Measurements from ENCODE around the gene NR1D1.
A peak's percentile ranks its signal among the peaks of the same experiment; 100 is the strongest.

The NR1D1 gene

DNA sequence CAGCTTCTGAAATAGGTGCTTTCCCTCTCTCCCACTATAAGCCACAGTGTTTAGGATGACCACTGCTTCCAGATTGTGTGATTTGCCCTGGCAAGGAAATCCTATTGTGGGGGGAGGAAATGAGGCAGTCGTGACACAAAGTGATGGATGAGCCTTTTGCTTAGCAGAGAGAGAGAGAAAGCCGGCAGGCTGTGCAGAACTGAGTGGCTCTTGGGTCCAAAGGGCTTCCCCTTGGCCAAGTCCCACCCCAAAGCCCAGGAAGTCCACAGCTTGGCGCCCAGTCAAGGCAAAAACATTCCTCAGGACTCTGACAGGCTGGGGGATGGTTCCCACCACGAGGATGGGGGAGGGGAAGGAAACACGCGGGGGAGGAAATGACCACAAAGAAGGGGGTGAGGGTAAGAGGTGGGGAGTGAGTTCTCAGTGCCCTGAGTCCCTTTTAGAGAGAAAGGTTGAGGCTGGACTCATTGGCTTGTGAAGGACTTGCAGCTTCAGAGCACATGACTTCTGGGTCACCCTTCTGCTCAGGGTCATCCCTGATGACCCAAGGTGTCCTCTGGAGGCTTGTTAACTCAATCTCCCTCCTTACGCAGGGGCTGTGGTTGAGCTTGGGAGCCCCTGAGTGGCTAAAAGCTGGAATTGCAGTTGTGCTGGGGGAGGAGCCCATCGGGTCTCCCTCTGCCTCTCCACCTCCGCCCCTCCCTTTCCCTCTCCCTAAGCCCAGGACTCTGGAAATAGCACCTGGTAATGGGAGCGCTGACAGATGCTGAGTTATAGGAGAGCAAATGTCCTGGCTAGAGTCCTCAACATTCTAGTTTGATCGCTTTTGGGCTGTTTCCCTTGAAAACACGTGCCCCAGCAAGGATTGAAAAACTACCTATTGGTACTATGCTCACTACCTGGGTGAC lies 11.1 kb upstream of the NR1D1 start:
- DNase-seq, result peak; percentile 83

DNA sequence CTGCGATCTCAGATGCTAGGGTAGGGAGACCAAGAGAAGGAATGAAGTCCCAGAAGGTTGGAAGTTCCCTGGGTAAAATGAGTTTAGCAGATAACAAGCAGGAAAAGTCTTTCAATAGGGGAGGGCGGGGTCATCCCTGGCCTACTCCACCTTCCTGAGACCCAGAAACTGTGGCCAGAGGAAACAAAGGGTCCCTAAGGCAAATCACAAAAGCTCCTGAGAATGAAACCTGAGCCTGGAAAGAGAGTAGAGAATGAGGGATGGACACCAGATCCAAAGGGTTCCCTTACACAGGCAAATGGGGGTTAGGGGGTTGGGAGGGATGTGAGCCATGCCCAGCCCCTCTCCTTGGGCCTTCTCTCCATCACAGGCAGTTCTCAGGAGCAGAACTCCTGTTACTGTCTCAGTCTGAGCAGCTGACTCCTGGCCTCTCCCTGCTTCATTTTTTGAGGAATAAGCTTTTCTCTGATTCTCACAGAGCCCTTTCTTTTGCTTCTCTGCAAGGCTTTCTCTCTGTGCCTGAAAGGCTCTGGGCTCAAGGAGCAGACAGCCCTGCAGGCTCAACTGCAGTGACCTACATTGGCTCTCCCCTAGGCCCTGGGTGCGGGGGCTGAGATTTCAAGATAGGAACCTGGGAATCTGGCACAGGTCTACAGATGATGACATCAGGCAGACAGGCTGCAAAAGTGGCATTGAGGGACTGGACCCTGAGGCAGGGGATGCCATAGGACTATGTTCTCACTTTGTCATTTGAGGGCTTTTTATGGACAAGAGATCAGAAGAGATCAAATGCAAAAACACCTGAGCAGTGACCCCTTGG lies 9.8 kb upstream of the NR1D1 start:
- no peak for DNase-seq

DNA sequence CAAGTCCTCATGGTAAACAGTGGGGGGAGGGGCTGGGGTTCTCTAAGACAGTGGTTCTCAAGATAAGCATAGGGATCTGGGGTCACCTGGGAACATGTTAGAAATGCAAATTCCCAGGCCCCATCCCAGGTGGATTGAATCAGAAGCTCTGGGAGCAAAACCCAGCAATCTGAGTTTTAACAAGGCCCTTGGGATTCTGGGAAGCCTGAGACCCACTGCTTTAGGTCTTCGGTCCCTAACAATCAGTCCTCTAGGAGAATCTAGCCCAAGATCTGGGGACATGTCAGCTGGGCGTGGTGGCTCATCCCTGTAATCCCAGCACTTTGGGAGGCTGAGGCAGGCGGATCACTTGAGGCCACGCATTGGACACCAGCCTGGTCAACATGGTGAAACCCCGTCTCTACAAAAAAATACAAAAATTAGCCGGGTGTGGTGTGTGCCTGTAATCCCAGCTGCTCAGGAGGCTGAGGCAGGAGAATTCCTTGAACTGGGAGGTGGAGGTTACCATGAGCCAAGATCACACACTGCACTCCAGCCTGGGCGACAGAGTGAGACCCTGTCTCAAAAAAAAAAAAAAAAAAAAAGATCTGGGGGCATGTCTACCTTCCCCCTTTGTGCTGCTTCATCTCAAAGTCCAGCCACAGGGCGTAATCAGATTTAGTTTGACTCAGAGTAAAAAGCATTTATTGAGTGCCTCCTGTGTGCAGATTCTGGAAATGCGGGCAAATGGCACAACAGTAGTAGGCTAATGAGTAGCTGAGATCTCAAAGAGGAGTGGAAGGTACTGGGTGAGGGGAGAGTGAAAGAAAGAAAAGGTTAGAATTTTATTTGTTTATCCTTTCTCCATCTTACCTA lies 8.8 kb upstream of the NR1D1 start:
- no peak for DNase-seq

DNA sequence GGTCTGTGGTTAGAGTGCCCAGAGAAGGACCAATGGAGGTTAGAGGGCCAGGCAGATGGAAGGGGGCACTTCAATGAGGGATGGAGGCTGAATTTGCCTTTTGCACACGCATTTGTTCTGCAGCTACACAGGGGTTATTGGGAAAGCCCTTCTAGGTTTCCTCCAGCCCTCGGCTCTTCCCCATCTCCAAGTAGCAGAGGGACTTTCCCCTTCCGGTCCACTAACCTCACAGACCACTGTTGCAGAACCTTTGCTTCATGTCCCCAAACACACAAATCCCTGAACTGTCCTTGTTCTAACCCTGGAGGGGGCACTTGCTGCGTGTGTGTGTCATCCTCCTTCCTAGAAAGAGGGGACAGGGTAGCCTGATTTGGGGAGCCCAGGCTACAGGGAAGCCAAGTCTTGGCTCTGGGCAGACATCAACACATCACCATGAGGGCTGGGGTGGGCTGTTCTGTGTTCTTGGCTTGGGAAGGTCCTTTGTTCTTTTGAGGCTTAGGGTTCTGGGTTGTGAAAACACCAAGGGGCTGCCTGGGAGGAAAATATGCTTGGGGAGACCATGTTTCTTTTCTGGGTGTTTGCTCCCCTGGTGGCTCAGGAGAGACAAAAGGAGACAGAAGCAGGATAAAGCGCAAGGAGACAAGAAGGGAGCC lies 7.3 kb upstream of the NR1D1 start:
- DNase-seq, result no peak

DNA sequence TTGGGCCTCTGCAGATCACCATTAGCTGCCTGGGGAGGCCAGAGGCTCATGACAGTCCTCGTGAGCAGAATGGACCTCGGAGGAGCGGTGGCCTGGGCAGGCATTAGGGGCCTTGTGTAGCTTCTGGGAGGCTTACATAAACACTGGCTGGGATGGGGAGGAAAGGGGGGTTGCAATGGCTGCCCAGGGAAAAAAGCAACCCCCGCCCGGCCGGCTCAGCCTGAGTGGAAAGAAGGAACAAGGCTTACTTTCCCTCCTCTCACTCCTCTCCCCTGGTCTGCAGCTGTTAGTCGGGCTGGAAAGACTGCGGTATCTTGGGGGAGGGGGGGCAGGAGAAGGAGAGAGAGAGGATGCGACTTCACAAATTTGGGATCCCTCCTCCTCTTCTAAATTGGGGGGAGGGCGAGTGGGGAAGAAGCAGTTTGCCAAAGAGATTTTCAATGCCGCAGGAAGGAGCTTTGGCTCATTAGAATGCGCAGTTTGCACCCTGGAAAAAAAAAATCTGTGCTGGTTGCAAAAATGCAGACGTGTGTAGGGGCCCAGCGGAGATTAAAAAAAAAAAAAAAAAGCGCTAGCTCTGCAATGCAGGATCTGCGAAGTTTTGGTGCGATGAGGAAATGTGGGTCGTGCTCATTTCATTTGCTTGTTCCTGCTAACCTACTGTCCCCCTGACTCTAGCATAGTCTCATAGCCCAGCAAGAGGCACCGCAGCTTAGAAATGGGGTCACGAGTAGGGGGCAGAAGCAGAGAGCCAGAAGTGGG lies 6.6 kb upstream of the NR1D1 start:
- no peak for DNase-seq

DNA sequence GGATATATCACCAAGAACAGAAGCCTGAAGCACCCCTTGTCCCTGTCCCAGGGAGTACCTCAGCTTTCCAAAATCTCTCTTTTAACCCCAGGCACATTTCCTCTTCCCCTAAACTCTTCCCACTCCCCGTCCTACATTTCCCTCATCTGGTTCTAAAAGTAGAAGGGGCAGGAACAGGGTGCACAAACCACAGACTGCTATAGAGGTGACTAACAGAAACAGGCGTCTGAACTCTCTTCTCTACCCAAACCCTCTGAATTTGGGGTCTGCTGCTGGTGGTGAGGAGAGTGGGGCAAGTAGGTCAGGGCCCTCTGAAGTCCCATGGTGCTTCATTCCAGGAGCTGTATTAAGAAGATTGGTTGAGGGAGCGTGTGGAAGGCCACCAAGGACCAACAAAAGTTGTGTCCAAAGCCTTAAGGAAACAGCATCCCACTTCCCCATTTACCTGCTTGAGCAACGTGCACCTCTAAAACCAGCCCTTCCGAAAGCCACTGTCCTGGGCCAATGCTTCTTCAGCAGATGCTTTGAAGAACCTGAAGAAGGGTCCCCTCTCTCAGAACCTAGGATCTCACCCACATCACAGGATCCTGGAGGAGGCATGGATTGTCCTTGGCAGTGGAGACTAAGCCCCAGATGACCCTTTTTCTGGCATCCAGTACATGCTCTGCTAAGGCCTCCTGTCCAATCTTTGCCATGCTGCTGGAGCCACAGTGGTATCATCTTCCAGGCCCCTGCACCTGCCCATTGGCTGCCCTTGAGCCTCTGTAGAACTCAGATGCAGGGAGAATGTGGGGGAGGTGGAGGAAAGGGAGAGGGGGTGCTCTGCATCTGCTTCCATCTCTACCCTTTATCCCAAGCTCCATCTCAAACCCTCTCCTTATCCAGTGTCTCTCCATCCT lies 5.7 kb upstream of the NR1D1 start:
- DNase-seq, result no peak

DNA sequence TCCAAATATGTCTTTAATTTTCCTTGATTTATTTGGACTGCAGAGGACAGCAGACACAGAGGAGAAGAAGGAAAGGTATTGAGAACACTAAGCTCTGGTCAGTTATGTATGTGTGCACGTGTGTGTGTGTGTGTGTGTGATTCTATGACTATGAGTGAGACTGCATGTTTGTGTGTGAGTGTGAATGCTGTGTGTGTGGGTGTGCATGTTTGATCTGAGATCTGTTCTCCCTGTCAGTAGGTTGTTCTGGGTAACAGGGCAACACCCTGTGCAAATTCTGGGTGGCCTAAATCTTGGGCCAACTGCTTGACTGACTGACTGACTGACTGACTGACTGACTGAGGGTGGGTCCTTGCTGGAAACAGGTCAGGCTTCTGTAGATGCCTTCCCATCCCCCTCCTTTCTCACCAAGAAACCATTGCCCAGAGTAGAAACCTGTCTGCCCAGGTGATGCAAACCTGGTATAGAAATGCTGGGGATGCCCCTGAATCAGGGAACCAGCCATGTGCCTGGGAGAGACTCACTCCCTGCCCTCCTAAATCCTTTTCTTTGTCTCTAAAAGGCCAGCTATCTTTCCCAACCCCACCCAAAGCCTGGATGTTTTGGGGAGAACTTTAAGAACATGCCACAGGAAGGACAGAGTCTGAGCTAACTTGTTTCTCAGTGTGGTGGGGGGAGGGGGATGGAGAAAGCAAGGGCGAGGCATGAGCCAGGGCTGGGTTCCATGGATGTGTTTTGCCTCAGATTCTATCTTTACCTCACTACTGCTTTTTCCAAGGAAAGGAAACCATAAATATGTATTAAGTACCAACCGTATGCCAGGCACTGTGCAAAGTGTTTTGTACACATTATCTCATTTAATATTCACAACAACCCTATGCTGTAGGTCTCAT lies 4.5 kb upstream of the NR1D1 start:
- DNase-seq, result no peak

DNA sequence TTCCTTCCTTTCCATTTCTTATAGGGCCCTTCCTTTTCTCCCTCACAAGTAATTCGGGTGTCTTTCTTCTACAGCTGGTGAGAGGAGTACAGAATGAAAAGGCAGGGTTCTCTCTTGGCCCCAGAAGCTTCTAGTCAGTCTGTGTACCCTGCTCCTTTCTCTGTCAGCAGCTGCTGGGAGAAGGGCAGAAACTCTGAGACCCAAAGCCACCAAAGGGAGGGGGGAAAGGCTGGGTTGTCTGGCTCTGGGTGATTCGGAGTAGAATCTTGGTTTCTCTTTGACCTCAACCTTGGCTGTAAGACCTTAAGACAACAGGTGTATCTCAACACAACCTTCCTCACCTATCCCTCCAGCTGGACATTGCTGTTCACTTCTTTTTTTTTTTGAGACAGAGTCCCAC lies 3.3 kb upstream of the NR1D1 start:
- no peak for DNase-seq

DNA sequence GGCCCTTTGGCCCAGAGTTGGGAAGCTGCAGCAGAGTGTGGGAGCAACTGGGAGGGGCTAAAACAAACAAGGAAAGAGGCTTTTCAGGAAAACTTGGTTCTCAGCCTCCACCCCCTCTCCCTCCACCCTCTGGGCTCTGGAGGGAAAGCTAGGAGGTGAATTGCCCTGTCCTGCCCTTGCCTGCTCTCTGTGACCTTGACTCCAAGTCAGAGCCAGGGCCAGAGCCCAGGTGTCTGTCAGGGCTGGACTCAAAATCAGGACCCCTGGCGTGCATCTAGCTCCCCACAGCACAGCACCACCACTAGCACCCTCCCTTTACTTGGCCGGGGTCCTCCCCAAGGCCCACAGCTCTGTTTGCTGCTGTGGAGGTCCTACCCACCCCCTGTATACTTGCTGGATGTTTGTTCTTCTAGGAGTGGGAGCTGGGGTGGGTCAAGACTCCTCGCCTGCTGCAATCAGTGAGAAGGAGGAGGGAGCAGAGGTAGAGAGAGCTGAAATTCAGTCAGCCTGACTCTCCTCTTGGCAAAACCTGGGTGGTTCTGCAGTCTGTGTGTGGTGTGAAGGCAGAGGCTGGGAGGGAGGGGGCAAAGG lies 2.8 kb upstream of the NR1D1 start:
- DNase-seq, result no peak

DNA sequence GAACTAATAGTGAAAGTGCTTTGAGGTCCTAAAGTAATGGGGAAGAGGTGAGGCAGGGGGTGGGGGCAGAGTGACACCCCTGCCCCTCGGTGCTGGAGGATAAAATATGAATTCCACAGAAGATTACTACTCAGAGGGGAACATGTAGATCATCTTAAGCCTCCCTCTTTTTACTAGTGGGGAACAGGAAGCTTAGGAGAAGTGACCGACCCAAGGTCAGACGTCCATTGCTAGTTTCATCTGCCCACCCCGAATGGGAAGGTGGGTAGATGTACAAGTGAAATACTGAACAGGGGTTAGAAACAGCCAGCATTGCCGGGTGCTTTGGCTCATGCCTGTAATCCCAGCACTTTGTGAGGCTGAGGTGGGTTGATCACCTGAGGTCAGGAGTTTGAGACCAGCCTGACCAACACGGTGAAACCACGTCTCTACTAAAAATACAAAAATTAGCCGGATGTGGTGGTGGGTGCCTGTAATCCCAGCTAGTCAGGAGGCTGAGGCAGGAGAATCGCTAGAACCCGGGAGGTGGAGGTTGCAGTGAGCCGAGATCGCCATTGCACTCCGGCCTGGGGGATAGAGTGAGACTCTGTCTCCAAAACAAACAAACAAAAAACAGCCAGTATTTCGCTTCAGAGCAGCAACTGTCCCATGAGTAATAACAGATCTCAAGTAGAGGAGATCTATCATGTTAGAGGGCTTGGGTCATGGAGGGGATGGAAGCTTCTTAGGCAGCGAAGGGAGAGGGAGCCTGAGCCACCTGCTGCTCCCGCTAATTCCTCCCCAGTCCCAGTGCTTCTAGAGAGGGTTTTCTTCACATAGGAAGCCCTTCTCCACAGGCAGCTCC lies 1.2 kb upstream of the NR1D1 start:
- no peak for DNase-seq

DNA sequence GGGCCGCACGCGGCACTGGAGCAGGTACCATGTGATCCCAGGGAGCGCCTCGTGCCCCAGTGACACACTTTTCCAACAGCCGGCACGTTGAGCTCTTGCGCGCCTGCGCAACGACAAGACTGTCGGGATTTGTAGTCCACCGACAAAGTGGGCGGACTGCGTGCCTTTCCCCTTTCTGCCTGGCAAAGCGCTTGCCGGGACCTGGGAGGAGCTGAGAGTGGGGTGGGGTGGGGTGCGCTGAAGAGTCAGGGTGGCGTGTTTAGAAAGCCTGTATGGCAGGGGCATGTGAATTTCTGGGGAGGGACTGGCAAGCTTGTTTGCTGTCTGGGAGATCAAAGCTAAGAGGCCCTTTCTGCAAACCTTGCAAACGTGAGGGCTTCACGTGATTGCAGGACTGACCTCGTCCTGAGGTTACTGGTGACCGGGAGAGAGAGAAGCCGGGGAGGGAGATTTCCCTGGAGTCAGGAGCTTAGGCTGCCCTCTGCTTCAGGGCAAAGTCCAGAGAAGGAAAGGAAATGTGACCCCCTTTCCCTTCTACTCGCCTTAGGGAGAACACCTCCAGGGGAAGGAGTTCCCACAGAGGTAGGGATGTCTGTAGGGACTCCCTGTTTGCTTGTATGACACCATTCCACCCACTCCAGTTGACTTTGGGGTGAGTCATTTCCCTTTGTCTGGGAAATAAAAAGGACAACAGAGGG lies 429 bp upstream of the NR1D1 start:
- peak; percentile 91 for DNase-seq

DNA sequence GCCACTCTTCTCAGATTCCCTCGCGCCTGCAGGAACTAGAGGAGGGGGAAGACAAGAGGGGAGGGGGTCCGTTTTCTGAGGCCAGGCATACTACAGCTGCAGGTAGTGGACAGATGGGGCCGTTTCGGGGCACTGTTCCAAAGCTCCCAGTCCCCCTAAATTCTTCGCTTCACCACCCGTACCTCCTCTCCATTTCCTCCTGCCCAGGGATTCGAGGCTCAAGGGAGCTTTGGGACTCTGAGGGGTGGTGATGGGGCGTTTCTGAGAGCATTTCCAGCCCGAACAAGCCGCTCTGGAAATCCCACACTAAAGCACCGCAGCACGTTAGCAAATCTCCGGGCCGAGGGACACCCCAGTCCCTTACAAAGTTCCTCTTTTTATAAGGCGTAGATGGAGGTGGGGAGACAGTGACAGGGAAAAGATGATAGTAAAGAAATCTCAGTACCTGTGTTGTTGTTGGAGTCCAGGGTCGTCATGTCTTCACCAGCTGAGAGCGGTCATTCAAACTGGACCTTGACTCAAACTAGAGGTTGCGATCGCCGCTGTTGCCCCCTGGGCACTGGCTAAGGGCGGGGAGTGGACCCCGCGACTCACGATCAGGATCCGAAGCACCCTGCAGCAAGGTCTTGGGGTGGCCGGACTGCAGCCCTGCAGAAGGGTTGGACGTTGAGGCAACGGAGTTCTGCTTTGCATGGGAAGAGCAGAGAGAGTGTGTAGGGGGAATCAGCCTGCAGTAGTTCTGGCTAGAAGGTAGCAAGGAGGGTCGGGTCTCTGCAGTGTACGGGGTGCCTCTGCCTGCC lies 570 bp downstream of the NR1D1 start:
- no peak for DNase-seq

DNA sequence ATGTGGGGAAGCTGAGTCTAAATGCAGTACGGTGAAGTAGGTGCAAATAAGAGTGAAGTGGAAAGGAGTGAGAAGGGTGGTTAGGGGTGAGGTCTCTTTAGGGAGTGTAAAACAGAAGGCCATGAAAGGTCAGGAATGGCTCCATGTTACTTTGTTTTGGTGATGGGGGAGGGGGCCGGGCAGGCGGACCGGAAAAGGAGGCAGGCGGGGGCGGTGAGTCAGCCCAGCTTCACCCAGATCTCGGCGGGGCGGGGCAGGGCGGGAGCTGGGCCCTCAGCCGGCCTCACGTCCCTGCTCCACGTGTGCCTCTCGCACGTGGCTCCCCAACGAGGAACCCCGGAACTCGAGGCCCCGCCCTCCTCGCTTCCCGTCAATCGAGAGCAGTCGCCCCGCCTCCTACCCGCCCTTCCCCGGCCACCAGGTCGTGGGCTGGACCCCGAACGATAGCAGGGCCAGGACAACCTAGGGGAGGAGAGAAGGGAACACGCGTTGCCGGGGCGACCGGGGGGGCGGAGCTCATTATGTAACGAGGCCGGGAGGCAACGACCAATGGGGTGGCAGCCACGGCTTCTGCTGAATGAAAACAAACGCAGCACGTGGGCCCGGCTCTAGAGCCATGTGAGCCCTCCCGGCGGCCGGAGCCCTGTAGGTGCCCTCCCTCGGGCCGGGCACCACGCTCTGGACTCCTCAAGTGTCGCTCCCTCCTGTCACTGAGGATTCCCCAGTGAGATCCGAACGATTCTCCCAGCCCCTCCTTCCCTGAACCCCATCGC lies 1.4 kb downstream of the NR1D1 start:
- DNase-seq, result peak; percentile 89

DNA sequence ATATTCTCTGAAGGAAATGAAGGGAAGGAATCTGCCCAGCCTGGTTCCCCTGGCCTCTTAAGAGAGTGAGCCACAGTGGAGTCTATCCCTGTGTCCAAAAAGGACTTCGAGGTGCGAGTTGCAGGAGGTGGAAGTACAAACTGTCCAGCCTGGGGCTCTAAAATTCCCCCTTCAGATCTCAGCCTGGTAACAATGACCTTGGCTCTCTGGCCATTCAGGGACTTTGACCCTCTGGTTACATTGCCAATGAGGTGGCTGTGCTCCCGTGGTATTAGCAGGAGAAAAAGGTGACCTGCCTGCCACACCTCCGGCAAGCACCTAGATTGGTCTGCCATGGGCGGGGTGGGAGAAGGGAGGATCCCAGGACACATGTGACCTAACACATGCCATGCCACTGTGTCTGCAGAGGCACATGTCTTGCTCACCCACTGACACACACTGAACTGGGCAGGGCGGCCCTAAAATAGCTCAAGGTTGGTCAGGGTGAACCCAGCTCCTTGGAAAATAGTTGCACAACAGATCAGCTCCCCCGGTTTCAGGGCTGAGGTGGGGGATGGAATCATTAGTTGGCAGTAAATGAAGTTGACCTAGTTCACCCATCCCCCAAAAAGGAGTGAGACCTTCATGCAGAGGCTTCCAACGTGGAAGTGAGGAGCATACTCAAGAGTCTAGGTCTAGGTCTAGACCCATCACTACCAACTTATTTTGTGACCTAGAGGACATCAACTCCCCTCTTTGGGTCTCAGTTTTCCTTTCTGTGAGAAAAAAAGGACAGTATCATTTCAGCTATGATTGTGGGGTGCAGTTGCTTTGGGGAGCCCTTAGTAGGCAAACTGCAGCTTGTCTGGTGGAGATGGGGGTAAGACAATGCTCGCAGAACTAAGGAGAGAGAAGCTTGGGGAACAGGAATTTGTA lies 2.2 kb downstream of the NR1D1 start:
- no peak for DNase-seq

DNA sequence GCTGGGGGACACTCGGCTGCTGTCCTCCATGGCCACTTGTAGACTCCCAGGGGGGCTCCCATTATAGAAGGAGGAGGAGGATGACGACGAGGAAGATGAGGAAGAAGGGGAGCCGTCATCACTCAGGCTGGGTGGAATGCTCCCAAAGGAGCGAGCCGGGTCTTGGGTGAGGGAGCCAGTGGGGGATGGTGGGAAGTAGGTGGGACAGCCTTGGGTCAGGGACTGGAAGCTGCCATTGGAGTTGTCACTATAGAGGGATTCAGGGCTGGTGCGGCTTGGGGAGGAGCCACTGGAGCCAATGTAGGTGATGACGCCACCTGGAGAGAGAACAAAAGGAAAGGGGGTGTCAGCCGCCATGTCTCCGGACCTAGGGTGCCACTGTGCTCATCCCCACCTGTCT lies 3.3 kb downstream of the NR1D1 start:
- no peak for DNase-seq
